NT2/D1 (cell line): ENCODE results near the gene RAP1GAP2.

Experiments
- SUZ12 ChIP-seq: IDR thresholded peaks from 2 replicates; pipeline ENCODE4 v1.6.1; 2011; ENCODE audit not compliant: insufficient read length, insufficient read depth; ENCODE audit errors: extremely low read depth
- YY1 ChIP-seq: IDR thresholded peaks from 2 replicates; pipeline ENCODE4 v1.6.1; 2011; ENCODE audit not compliant: insufficient read length, insufficient read depth

DNA sequence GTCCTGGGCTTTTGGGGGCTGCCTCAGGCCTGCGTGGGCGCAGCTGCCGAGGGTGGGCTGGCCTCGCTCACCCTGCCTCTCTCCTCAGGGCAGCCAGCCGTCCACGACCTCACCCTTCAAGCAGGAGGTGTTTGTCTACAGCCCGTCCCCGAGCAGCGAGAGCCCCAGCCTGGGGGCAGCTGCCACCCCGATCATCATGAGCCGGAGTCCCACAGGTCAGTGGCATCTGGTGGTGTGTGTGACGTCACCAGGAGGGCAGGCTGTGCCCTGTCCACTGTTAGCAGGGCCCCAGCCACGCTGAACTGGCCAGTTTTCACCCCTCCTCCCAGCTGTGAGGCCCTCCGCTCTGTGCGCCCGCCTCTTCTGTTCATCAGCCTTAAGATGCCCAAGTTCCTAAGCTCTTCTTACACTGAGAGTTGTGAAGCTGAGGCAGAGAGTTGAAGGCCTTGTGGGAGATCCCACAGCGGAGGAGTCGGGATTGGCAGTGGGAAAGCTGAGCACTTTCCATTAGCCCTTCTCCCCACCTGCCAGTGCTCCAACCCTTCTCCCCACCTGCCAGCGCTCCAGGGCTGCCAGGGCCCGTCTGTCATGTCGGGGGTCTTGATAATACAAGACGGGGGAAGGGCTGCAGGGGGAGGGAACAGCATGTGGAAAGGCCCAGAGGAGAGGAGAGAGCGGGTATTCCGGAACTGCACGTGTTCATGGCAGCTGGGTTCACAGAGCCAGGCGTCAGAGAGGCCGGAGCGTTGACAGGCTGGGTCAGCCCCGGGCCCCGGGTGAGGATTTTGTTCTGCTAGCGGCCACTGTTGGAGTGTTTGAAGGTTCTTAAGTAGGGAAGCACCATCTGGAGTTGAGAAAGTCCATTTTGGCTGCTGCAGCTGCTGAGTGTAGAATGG is 230.9 kb downstream of the RAP1GAP2 start:
- TF ChIP-seq YY1, result no peak
- no peak for TF ChIP-seq SUZ12
